HG03108 (cell line): ENCODE results near the gene MGAM2.

Experiments
- ATAC-seq: cut with Tn5 transposase; IDR thresholded peaks from one replicate; pipeline ENCODE4 v1.9.1; 2021; ENCODE audit warnings: moderate library complexity; ENCODE audit not compliant: unreplicated experiment

MGAM2 gene

GRCh38 chr7:142263598-142264380 is 152.3 kb downstream of the MGAM2 start:
- no peak for ATAC-seq
